ENCODE measurements around the gene CAB39L. TPM values are rescaled to one million over a fixed set of nuclear protein-coding genes. Genes with fewer than 3 reads are reported as not detected.

Gene CAB39L
- total and polyA plus RNA-seq, 2 of the 13 experiments (the other 11 are each of a cell fraction or from before 2014, with no cell fraction given) = 3.1 to 6.1 TPM

- H3K4me3 ChIP-seq (replicated peaks in 1 of 3; ENCODE audit: insufficient read depth in 1 of 3, low read depth in 2 of 3, low read length in 3 of 3) = no peak overlapping the region
- in situ Hi-C loops (cut with HindIII; ENCODE audit: extremely low pct_ligation_motif_present, low pct_unique_long_range_greater_than_20kb) (no loop called here), intact Hi-C loops (cut with micrococcal nuclease; ENCODE audit: unreplicated experiment) (no loop called here)
- no peak for DNase-seq (ENCODE audit: low spot score)
- ChIA-PET CTCF (ENCODE audit: low intra/inter-chr PET ratio, low total read pairs) (no interaction called here), POLR2A (no interaction called here)
- no peaks in the 10 kb centered on the region for H3K9me3 ChIP-seq (ENCODE audit: low read length)
- no peaks in the 10 kb centered on the region for H3K36me3 ChIP-seq (replicated peaks in 1 of 2; ENCODE audit: control insufficient read depth in 1 of 2, insufficient read depth in 2 of 2, low read length in 2 of 2)
- no peak for ATAC-seq
- H4K20me1 ChIP-seq (ENCODE audit: insufficient read depth, low read length) = no peaks in the 10 kb centered on the region
- no peak overlapping the region for H3K27ac ChIP-seq (ENCODE audit: extremely low read length, insufficient read depth, low read length)
- H3K4me1 ChIP-seq (ENCODE audit: insufficient read depth, low read length) = peaks cover 81% of the 10 kb centered on the region
- H3K27me3 ChIP-seq (ENCODE audit: control insufficient read depth in 1 of 2, insufficient read depth in 2 of 2, low read length in 2 of 2) = no peaks in the 10 kb centered on the region
- no TSS peak for BruUV-seq (replicated peaks)
- no peak overlapping the region for H3K4me2 ChIP-seq (ENCODE audit: low read depth, low read length)
- H3K9ac ChIP-seq (ENCODE audit: insufficient read depth, low read depth, low read length) = no peak overlapping the region
- H3K79me2 ChIP-seq (ENCODE audit: insufficient read depth, low read length) = no peaks in the 10 kb centered on the region
- TF ChIP-seq, protein P1, sequence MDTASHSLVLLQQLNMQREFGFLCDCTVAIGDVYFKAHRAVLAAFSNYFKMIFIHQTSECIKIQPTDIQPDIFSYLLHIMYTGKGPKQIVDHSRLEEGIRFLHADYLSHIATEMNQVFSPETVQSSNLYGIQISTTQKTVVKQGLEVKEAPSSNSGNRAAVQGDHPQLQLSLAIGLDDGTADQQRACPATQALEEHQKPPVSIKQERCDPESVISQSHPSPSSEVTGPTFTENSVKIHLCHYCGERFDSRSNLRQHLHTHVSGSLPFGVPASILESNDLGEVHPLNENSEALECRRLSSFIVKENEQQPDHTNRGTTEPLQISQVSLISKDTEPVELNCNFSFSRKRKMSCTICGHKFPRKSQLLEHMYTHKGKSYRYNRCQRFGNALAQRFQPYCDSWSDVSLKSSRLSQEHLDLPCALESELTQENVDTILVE (CRISPR knock-in tag; IDR thresholded peaks at IDR 0.05) = no peak
- no peak for TF ChIP-seq ZBTB37 (CRISPR knock-in tag; IDR thresholded peaks at IDR 0.05)
- TF ChIP-seq ZSCAN22 (CRISPR knock-in tag; IDR thresholded peaks at IDR 0.05) = no peak
- no peak for TF ChIP-seq TERF1 (CRISPR knock-in tag; IDR thresholded peaks at IDR 0.05)
- TF ChIP-seq, protein P2, sequence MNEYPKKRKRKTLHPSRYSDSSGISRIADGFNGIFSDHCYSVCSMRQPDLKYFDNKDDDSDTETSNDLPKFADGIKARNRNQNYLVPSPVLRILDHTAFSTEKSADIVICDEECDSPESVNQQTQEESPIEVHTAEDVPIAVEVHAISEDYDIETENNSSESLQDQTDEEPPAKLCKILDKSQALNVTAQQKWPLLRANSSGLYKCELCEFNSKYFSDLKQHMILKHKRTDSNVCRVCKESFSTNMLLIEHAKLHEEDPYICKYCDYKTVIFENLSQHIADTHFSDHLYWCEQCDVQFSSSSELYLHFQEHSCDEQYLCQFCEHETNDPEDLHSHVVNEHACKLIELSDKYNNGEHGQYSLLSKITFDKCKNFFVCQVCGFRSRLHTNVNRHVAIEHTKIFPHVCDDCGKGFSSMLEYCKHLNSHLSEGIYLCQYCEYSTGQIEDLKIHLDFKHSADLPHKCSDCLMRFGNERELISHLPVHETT (CRISPR knock-in tag; conservative IDR thresholded peaks at IDR 0.05) = no peak
- TF ChIP-seq JUN (CRISPR knock-in tag; IDR thresholded peaks at IDR 0.05) = no peak
- no peak for TF ChIP-seq ZSCAN20 (CRISPR knock-in tag; IDR thresholded peaks at IDR 0.05; ENCODE audit: borderline replicate concordance)
- FAIRE-seq = no peak
- H2AFZ ChIP-seq (ENCODE audit: low read length) = no peak overlapping the region
These were observed 145.4 kb downstream of the CAB39L start for GRCh38 chr13:49298416-49298815.

Measured in HepG2 (cell line).